T-helper 1 cell treated with Interleukin-12 subunit alpha and Interleukin-12 subunit beta and Interleukin-4 antibody, amounts not matched to agents 30 μg/mL and 1 μg/mL, for 36 hours (primary cell): ENCODE measurements around the gene COL4A1.

ENCODE experiments used
- H3K27ac Mint-ChIP-seq: one replicate; pipeline ENCODE4 v1.8.0; 2021; ENCODE audit warnings: mild to moderate bottlenecking, mixed read lengths
- H3K27me3 Mint-ChIP-seq: one replicate; pipeline ENCODE4 v1.8.0; 2021; ENCODE audit warnings: low read depth, mixed read lengths
- H3K36me3 Mint-ChIP-seq: one replicate; pipeline ENCODE4 v1.8.0; 2021; ENCODE audit warnings: low read depth, mixed read lengths
- H3K4me1 Mint-ChIP-seq: one replicate; pipeline ENCODE4 v1.8.0; 2021; ENCODE audit warnings: low read depth, mixed read lengths
- H3K4me3 Mint-ChIP-seq: one replicate; pipeline ENCODE4 v1.8.0; 2021; ENCODE audit warnings: mild to moderate bottlenecking, moderate library complexity, mixed read lengths
- H3K9me3 Mint-ChIP-seq: one replicate; pipeline ENCODE4 v1.8.0; 2021; ENCODE audit warnings: mixed read lengths

Gene COL4A1

DNA sequence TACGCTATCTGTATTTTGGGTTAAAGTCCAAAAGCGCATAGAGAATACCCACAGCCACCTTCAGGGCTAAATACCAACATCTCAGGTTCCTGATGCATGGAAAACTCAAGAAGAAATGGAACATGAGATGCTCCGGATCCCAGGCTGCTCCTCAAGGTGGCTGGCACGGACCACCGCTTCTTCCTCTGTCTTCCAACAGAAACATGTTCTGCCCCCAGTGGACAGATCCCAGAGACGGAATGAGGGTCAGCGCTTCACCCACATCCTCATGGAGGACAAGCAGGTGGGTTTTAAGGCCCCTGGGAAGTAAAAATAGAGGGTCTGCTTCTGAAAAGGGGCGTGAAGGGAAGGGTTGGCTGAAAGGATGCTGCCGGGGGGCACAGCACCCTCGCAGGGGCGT is 17.3 kb downstream of the COL4A1 start:
- Mint-ChIP-seq H3K36me3 (no peaks in the 10 kb centered on the region), H3K4me1 (no peaks in the 10 kb centered on the region), H3K9me3 (no peaks in the 10 kb centered on the region), H3K27me3 (peaks cover 19% of the 10 kb centered on the region), H3K27ac (no peak overlapping the region), H3K4me3 (no peak overlapping the region)

DNA sequence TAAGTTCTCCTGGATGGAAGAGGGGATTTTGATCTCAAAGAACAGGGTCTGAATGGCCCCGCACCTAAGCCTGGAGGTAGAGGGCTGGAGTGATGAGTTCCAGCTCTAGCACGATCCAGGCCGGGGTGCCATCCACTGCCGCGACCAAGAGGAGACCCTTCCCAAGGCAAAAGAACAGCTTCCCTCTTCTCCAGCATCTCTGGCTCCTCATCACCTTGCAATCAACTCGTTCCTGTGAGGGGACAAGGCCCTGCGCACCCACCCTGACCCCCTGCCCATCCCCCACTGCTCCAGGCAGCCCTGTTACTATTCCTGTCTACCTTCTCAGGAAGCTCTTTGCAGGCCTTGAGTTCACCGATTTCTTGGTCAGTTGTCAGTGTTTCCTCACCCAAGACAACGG is 17.8 kb downstream of the COL4A1 start:
- peaks cover 15% of the 10 kb centered on the region for H3K27me3 Mint-ChIP-seq
- H3K27ac Mint-ChIP-seq, result no peak overlapping the region
- no peaks in the 10 kb centered on the region for H3K9me3 Mint-ChIP-seq
- no peaks in the 10 kb centered on the region for H3K4me1 Mint-ChIP-seq
- H3K36me3 Mint-ChIP-seq, result no peaks in the 10 kb centered on the region
- H3K4me3 Mint-ChIP-seq, result no peak overlapping the region

DNA sequence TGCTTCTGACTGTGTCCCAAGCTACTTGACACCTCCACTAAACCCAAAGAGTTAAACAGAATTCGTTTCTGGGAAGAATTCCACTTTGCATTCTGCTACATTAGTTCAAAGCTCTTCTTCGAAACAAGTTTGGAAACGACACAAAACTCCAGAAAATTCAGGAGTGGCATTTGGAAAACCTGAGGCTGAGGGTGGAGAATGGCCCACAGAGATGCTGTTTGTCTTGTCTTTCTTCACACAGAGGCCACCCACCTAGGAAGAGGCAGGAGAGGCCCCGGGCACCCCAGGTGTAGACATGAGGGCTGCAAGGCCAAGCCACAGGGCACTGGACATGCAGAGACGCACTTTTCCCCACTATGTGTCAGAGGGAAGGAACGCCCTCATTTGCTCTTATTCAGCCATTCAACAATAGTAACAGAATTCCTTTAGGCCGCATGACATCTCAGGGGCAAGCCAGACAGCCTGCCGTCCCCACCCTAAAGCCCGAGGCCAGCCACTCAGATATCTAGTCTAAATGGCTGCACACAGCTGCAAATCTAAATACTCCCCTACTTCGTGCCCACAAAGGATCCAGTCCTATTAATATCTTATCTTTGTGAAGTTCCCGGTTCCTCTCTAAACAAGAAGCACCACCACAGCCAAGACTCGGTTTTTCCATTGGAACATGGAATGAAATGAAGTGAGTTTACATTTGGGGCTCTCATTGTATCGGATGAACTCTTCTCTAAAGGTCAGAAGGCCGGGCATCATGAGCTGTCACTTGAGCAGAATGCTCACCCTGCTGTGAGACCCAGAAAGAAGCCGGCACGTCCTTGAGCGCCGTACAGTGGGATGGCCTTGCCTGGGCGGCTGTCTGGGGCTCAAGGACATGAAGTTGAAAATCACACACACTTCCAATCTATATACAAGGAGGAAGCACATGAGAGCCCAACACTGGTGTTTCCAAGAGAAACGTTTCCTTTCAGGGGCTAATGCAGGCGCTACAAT is 19.8 kb downstream of the COL4A1 start:
- H3K4me1 Mint-ChIP-seq, result no peaks in the 10 kb centered on the region
- no peaks in the 10 kb centered on the region for H3K9me3 Mint-ChIP-seq
- H3K36me3 Mint-ChIP-seq, result no peaks in the 10 kb centered on the region
- H3K4me3 Mint-ChIP-seq, result no peak overlapping the region
- H3K27me3 Mint-ChIP-seq, result peaks cover 8% of the 10 kb centered on the region
- no peak overlapping the region for H3K27ac Mint-ChIP-seq

DNA sequence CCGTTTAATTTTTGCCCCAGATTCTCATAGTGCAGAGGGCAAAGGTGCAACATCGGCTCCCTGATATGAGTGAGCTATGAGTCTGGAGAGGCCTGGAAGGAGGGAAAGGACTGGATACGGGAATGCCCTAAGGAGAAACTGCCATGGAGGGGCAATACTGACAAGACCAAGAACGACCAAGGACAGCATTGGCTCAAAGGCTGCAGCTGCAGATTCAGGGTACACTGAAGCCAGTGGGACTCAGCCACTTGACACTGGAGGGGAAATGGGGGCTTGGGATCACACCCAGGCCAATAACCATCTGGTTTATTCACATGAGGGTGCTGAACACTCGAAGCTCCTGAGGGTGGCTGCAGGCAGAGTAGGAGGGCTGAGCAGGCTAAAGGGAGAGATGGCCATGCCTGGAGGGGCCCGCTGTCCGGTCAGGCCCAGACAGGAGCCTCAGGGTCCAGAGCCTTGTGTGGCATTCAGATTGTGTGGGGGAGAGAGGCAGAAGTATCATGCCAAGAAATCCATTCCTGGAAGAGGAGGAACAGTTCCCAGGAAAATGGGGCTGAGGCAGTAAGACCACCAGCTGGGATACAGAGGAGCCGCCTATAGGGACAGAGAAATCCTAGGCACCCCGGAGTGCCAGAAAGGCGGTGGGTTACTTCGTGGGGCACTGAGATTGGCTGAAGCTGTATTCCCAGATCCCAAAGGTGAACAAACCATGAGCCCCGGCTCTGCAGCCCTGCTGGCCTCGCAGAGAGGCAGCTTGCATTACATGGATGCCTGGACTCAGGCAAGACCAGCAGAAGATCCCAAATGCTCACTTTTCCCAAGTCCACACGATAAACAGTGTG is 20.7 kb downstream of the COL4A1 start:
- Mint-ChIP-seq H3K27me3 (peaks cover under 1% of the 10 kb centered on the region), H3K27ac (no peak overlapping the region), H3K4me1 (peaks cover 2% of the 10 kb centered on the region), H3K9me3 (no peaks in the 10 kb centered on the region), H3K4me3 (no peak overlapping the region), H3K36me3 (no peaks in the 10 kb centered on the region)

DNA sequence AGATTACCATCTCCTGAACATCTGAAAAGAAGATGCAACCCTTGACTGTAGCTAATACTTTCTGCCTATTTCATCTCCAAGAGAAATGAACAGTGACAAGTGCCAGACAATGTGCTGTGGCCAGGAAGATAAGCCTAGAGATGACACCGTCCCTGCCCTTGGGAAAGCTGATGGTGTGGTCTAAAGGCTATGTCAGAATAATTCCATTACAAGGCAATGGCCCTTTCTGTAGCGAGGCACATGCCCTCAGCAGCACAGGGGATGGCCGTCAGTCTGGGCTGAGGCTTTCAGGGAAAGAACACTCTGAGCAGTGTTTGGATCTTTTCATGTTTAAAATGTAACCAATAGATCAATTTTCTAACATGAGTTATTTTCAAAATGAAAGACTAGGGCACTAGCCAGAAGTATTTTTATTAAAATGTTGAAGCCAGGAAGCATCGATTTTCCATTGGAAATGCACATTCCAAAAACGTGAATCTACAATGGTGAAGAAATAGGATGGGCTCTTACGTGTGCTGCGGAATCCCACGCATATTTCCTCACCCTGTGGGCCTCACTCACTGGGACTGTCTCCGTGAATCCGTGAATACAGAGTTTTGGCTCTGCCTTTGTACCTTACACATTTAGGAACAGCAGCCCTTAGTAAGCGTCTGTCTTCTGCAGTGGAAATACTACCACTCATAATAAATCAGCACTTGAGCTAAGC is 22.0 kb downstream of the COL4A1 start:
- no peak overlapping the region for H3K27ac Mint-ChIP-seq
- no peak overlapping the region for H3K4me3 Mint-ChIP-seq

DNA sequence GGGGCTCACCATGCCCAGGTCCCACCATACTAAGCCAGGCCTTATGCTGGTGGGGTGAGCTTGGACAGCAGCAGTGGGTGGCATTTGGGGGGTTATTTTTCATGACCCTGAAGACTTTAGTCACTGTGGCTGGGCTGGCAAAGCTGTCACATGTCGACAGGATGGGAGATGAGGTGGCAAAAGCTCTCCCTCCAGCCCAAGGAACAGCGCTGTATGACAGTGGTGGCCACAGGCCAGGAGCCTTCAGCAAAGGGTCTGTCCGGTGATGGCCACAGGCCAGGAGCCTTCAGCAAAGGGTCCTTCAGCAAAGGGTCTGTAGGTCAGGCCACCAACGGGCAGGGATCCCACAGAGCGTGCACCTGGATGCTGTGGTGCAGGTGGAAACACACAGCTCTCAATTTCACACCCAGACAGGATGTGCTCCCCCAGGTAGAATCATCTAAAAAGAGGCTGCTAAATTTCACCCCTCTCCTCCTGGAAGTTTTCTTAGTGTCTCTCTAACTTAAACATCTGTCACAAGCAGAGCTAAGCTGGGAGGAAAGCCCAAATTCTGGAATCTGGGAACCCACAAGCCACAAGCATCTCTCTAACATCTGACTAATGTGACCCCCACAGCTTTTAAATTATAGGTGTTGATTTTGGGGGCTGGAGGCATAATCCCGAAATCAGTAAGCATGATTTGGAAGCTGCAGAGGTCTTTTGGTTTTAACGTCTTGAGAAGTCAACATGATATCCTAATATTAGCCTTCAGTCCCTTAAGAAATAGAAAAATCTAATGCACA is 23.0 kb downstream of the COL4A1 start:
- Mint-ChIP-seq H3K27ac (no peak overlapping the region), H3K27me3 (no peaks in the 10 kb centered on the region), H3K4me3 (no peak overlapping the region), H3K9me3 (no peaks in the 10 kb centered on the region), H3K4me1 (peaks cover 9% of the 10 kb centered on the region), H3K36me3 (no peaks in the 10 kb centered on the region)

More for the DNA sequence above, 22.0 kb downstream of the COL4A1 start:
- Mint-ChIP-seq H3K4me1 (peaks cover 9% of the 10 kb centered on the region), H3K27me3 (no peaks in the 10 kb centered on the region), H3K9me3 (no peaks in the 10 kb centered on the region), H3K36me3 (no peaks in the 10 kb centered on the region)

DNA sequence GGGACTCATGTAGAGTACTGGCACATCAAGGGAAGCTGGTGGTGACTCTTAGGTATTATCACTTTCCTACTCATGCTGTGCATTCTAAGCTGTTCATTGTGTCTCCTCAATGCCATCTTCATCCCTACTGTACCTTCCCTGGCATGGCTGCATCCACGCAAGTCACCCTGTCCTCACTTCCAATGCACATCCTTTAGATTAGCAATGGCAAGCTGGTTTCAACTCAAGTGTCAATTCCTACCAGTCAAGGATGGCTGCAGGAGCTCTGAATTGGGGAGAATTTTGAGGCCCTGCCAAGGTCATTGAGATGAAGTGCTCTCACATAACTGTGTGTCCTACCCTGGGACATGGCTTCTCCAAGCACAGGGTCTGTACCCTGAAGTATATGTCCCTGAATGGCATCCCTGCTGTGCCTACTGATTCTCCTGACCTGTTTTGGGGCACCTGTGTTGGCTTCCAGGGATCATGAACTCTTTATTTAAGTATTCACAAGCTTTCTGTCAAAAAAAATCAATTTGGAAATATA is 24.6 kb downstream of the COL4A1 start:
- Mint-ChIP-seq H3K36me3 (no peaks in the 10 kb centered on the region), H3K27me3 (no peaks in the 10 kb centered on the region), H3K4me1 (peaks cover 9% of the 10 kb centered on the region), H3K4me3 (no peak overlapping the region), H3K9me3 (no peaks in the 10 kb centered on the region), H3K27ac (no peak overlapping the region)

DNA sequence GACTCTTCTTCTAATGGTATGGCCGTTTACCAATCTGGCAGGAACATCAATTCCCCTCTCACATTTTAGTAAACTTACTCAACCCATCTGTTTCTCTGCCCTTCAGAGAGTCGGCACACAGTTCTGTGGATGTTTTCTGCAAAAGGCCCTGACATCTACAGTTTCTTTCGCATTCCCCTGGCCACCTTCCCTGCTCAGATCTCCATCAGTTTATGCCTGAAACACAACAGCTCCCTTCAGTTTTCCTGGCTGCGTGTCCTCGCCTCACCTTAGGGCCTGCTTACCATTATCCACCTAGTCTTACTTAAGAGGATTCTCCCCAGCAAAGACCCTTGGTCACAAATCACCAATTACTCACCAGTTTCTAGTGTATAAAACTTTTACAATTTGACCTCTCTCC is 25.2 kb downstream of the COL4A1 start:
- peaks cover 9% of the 10 kb centered on the region for H3K4me1 Mint-ChIP-seq
- H3K27me3 Mint-ChIP-seq, result no peaks in the 10 kb centered on the region
- H3K9me3 Mint-ChIP-seq, result no peaks in the 10 kb centered on the region
- H3K27ac Mint-ChIP-seq, result no peak overlapping the region
- H3K36me3 Mint-ChIP-seq, result no peaks in the 10 kb centered on the region
- no peak overlapping the region for H3K4me3 Mint-ChIP-seq

DNA sequence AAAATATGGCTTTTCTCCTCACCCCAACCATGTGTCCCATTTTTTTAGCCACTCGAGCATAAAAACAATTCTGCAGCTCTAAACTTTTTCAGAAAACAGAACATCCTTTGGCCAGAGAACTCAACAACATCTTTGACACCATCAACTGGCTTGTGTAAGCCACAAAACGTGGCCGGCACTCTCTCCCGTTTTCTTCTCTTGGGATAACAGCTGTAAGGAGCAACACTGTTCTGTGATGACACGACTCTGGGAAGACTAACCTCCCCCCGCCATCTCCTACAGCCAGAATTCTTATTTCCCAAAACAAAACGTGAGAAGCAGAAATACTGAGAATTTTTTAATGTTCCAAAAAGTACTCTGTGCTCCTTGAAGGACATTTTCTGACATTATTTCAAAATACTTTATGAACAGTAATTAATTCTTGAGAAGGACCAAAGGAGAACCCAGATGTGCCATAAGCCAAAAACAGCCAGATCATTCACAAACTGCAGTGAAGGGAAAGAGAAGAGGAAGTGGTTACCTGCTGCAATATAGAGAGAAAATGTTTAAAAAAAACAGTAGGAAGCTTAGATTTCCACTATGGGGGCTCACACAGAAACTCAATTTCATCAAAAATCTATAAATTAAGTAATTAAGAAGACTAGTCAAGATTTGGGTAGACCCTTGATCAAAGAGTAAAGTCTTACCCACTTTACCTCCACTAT is 25.8 kb downstream of the COL4A1 start:
- no peaks in the 10 kb centered on the region for H3K27me3 Mint-ChIP-seq
- H3K4me3 Mint-ChIP-seq, result no peak overlapping the region
- H3K27ac Mint-ChIP-seq, result peak overlapping the region; percentile 17
- H3K9me3 Mint-ChIP-seq, result no peaks in the 10 kb centered on the region
- peaks cover 9% of the 10 kb centered on the region for H3K4me1 Mint-ChIP-seq
- H3K36me3 Mint-ChIP-seq, result no peaks in the 10 kb centered on the region

DNA sequence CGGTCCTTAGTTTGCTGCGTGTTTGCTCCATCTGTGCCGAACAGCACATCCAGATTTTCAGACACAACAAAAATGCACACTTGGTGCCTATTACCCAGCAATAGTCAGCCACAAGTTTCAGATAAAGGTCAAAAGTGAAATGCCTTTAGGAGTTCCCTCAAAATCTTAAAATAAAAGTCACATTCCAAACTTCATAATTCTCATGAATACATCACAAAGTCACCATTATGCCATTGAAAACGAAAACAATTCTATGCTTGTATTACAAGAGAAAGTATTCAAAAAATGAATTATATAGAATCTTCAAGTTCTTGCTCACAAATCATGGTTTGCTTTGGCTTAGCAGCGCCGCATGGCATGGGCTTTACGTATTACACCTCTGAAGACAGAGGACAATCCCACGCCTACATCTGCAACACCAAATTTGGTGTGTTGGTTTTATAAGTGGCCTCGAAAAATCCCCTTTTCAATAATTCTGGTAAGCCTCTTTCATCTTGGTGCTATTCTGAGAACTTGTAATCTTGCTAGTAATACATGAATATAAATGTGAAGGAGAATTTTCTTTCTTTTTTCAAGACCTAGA is 26.6 kb downstream of the COL4A1 start:
- no peaks in the 10 kb centered on the region for H3K9me3 Mint-ChIP-seq
- H3K4me3 Mint-ChIP-seq, result no peak overlapping the region
- H3K36me3 Mint-ChIP-seq, result no peaks in the 10 kb centered on the region
- H3K4me1 Mint-ChIP-seq, result peaks cover 9% of the 10 kb centered on the region
- no peaks in the 10 kb centered on the region for H3K27me3 Mint-ChIP-seq
- H3K27ac Mint-ChIP-seq, result peak overlapping the region; percentile 17

DNA sequence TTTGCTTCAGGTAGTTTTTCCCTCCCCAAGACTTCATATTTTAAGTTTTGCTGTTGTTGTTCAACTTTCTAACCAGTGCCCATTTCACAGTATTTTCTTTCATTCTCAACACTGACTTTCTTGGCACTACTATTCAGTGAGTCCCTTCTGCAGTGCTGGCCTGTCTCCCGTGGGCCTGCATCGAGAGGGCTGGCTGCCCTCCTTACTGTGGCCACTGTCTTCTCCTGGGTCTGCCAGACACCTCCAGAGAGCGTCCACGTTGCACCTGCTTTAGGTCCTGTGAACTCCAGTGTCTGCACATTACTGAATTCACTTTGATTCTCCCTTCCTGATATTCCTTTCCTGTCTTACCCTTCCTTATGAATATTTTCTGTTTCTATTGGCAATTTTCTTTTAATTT is 27.3 kb downstream of the COL4A1 start:
- Mint-ChIP-seq H3K36me3 (no peaks in the 10 kb centered on the region), H3K9me3 (no peaks in the 10 kb centered on the region), H3K27me3 (no peaks in the 10 kb centered on the region), H3K27ac (no peak overlapping the region), H3K4me1 (peaks cover 9% of the 10 kb centered on the region), H3K4me3 (no peak overlapping the region)

DNA sequence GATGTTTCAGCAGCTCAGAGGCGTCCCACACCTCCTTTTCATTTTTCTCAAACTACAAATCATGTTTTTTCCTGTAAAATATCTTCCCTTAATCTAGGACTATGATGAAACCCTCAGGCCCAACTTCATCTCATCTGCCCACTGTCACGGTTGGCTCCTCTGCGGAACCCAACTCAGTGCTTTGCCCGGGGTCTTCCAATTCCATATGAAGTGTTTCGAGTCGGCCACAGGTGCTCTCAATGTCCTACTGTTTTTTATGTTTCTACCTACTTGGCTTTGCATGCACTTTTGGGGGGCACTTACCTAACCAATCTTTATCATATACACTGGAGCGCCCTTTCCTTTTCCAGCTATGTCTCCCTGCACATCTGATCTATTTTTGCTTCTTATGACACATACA is 28.1 kb downstream of the COL4A1 start:
- H3K36me3 Mint-ChIP-seq, result no peaks in the 10 kb centered on the region
- H3K4me1 Mint-ChIP-seq, result peaks cover 9% of the 10 kb centered on the region
- no peaks in the 10 kb centered on the region for H3K9me3 Mint-ChIP-seq
- no peak overlapping the region for H3K4me3 Mint-ChIP-seq
- H3K27me3 Mint-ChIP-seq, result no peaks in the 10 kb centered on the region
- no peak overlapping the region for H3K27ac Mint-ChIP-seq
